GM21786 (cell line): ENCODE measurements around the gene ANKRD52.
"Not testable (repeated sequence)": the region's sequence is repeated elsewhere in the genome, so short reads cannot be mapped to it uniquely, and the experiment has no call there.

Experiments used
- ATAC-seq: cut with Tn5 transposase; IDR thresholded peaks from one replicate; pipeline ENCODE4 v1.9.1; 2021; ENCODE audit not compliant: unreplicated experiment

The ANKRD52 gene

GRCh38 chr12:56258068-56258819, at the start of gene ANKRD52:
Gene ANKRD52, minus strand, starts transcription at chr12:56258384. Its CDS starts 115 bp downstream, at chr12:56258269.
- peak; percentile 88 for ATAC-seq

- ATAC-seq = no peak
Measured at GRCh38 chr12:56307221-56307965, 49.2 kb upstream of the ANKRD52 start.

GRCh38 chr12:56304872-56305590, 46.8 kb upstream of the ANKRD52 start:
- no peak for ATAC-seq

- no peak for ATAC-seq
Measured at GRCh38 chr12:56304276-56304675, 46.1 kb upstream of the ANKRD52 start.

- no peak for ATAC-seq
Measured at GRCh38 chr12:56300644-56301464, 42.7 kb upstream of the ANKRD52 start.

- ATAC-seq = peak; percentile 93
Measured at GRCh38 chr12:56299853-56300643, 41.9 kb upstream of the ANKRD52 start, which contains the start of gene CS. Gene CS, minus strand, starts transcription at chr12:56300330. Its CDS starts 129 bp downstream, at chr12:56300201.

- no peak for ATAC-seq
Measured at GRCh38 chr12:56299308-56299852, 41.2 kb upstream of the ANKRD52 start.

- ATAC-seq = no peak
Measured at GRCh38 chr12:56298828-56299227, 40.6 kb upstream of the ANKRD52 start.

- no peak for ATAC-seq
Measured at GRCh38 chr12:56297400-56297799, 39.2 kb upstream of the ANKRD52 start.

- no peak for ATAC-seq
Measured at GRCh38 chr12:56296295-56296694, 38.1 kb upstream of the ANKRD52 start.

GRCh38 chr12:56293795-56294194, 35.6 kb upstream of the ANKRD52 start:
- ATAC-seq = no peak

- ATAC-seq = no peak
Measured at GRCh38 chr12:56288705-56289387, 30.7 kb upstream of the ANKRD52 start.

- ATAC-seq = no peak
Measured at GRCh38 chr12:56286044-56286830, 28.1 kb upstream of the ANKRD52 start.

- not testable (repeated sequence) for ATAC-seq
Measured at GRCh38 chr12:56284263-56284662, 26.1 kb upstream of the ANKRD52 start.

- ATAC-seq = no peak
Measured at GRCh38 chr12:56282579-56282978, 24.4 kb upstream of the ANKRD52 start.

GRCh38 chr12:56282030-56282429, 23.8 kb upstream of the ANKRD52 start:
- ATAC-seq = no peak

- no peak for ATAC-seq
Measured at GRCh38 chr12:56280849-56281248, 22.7 kb upstream of the ANKRD52 start.

GRCh38 chr12:56278905-56279304, 20.7 kb upstream of the ANKRD52 start:
- no peak for ATAC-seq
